ENCODE measurements around the gene NDUFB10. TPM values are rescaled to one million over a fixed set of nuclear protein-coding genes. Genes with fewer than 3 reads are reported as not detected.

The NDUFB10 gene
- total and polyA plus RNA-seq, 10 of the 15 experiments (the other 5 are each of a cell fraction or from before 2014, with no cell fraction given) = 52.2 to 319 (median 130) TPM

- no peak overlapping the region for H3K9ac ChIP-seq (ENCODE audit: control insufficient read depth, insufficient read depth, low read length)
- 49% methylated on average over 22 of the region's 23 CpGs for WGBS (ENCODE audit: insufficient coverage, insufficient replicate concordance, low lambda C conversion rate, missing lambda C conversion rate)
- H2AFZ ChIP-seq (ENCODE audit: control insufficient read depth, low read depth, low read length) = no peak overlapping the region
- no peak overlapping the region for H3K4me2 ChIP-seq (ENCODE audit: control insufficient read depth, insufficient read depth)
- FAIRE-seq (no peak), DNase-seq (ENCODE audit: low read depth, low spot score) (no peak), ATAC-seq (no peak)
- H3K4me1 ChIP-seq (ENCODE audit: control insufficient read depth, insufficient read depth, low read length) = no peaks in the 10 kb centered on the region; the same call in 1 of the 2 replicates
- H3K27ac ChIP-seq (ENCODE audit: control insufficient read depth, insufficient read depth) = no peak overlapping the region
- POLR2A ChIA-PET = no interaction called here
- no peaks in the 10 kb centered on the region for H4K20me1 ChIP-seq (ENCODE audit: control insufficient read depth, insufficient read depth)
- SMC1A ChIA-PET (ENCODE audit: uncharacterized antibody, unreplicated experiment) = no interaction called here
- H3K36me3 ChIP-seq (ENCODE audit: control insufficient read depth in 2 of 2, insufficient read depth in 2 of 2, low read length in 1 of 2) = no peaks in the 10 kb centered on the region
- intact Hi-C loops (cut with micrococcal nuclease; ENCODE audit: unreplicated experiment) (no loop called here), in situ Hi-C loops (cut with MboI) (loop anchor here (10.0 kb wide), 1 partner anchor 68 kb away; no protein-coding TSS in a partner anchor)
- RAD21 ChIA-PET (ENCODE audit: unreplicated experiment) = no interaction called here
- BruUV-seq (replicated peaks) = no TSS peak
- no peaks in the 10 kb centered on the region for H3K79me2 ChIP-seq (ENCODE audit: control insufficient read depth, insufficient read depth, low read length)
- H3K4me3 ChIP-seq = no peak overlapping the region
- H3K27me3 ChIP-seq (replicated peaks in 1 of 2; ENCODE audit: control insufficient read depth in 2 of 2, insufficient read depth in 2 of 2, low read length in 1 of 2) = no peaks in the 10 kb centered on the region; a peak in 3 of 4 replicates
- CTCF ChIA-PET = no interaction called here
- H3K9me3 ChIP-seq (replicated peaks; ENCODE audit: control insufficient read depth, insufficient read depth, low read length) = no peaks in the 10 kb centered on the region
- TF ChIP-seq USF1 (IDR thresholded peaks at IDR 0.05; ENCODE audit: borderline replicate concordance, extremely low read length, insufficient read depth, low read depth, low read length) = no peak
- no peak for TF ChIP-seq ETV6 (conservative IDR thresholded peaks at IDR 0.05 in 1 of 2, IDR thresholded peaks at IDR 0.05 in 1 of 2; ENCODE audit: borderline replicate concordance in 1 of 2, low read depth in 1 of 2)
- no peak for TF ChIP-seq TAF1 (IDR thresholded peaks at IDR 0.05; ENCODE audit: borderline replicate concordance, low read depth, low read length)
- TF ChIP-seq NFIC (IDR thresholded peaks at IDR 0.05; ENCODE audit: low read depth, low read length) = no peak
Observed at GRCh38 chr16:1933097-1933661, 26.2 kb upstream of the NDUFB10 start.

- 87% methylated on average over 11 of the region's 11 CpGs for WGBS (ENCODE audit: insufficient coverage, insufficient replicate concordance, low lambda C conversion rate, missing lambda C conversion rate)
- H3K9ac ChIP-seq (ENCODE audit: control insufficient read depth, insufficient read depth, low read length) = no peak overlapping the region
- peaks cover 3% of the 10 kb centered on the region; the same call in 1 of the 2 replicates for H3K4me1 ChIP-seq (ENCODE audit: control insufficient read depth, insufficient read depth, low read length)
- DNase-seq (ENCODE audit: low read depth, low spot score) (no peak), FAIRE-seq (no peak), ATAC-seq (no peak)
- no TSS peak for BruUV-seq (replicated peaks)
- RAD21 ChIA-PET (ENCODE audit: unreplicated experiment) = no interaction called here
- peaks cover 9% of the 10 kb centered on the region for H3K79me2 ChIP-seq (ENCODE audit: control insufficient read depth, insufficient read depth, low read length)
- H4K20me1 ChIP-seq (ENCODE audit: control insufficient read depth, insufficient read depth) = no peaks in the 10 kb centered on the region
- H3K9me3 ChIP-seq (replicated peaks; ENCODE audit: control insufficient read depth, insufficient read depth, low read length) = no peaks in the 10 kb centered on the region
- in situ Hi-C loops (cut with MboI) = loop anchor here (10.0 kb wide), 1 partner anchor 72 kb away; no protein-coding TSS in a partner anchor
- peaks cover 0 to 5% of the 10 kb centered on the region in 2 experiments; a peak in 3 of 4 replicates for H3K36me3 ChIP-seq (ENCODE audit: control insufficient read depth in 2 of 2, insufficient read depth in 2 of 2, low read length in 1 of 2)
- H3K27me3 ChIP-seq (replicated peaks in 1 of 2; ENCODE audit: control insufficient read depth in 2 of 2, insufficient read depth in 2 of 2, low read length in 1 of 2) = no peaks in the 10 kb centered on the region; a peak in 3 of 4 replicates
- CTCF ChIA-PET = no interaction called here
- POLR2A ChIA-PET = no interaction called here
- H3K4me3 ChIP-seq = no peak overlapping the region
- H3K27ac ChIP-seq (ENCODE audit: control insufficient read depth, insufficient read depth) = no peak overlapping the region
- SMC1A ChIA-PET (ENCODE audit: uncharacterized antibody, unreplicated experiment) = interaction anchor here (0.5 kb wide), 1 partner anchor 464 kb away, joined by 3 read pairs; no protein-coding TSS in a partner anchor
- TF ChIP-seq CEBPZ (IDR thresholded peaks at IDR 0.05; ENCODE audit: low read depth, low read length) (no peak), ZSCAN29 (IDR thresholded peaks at IDR 0.05) (no peak)
- intact Hi-C loops (cut with micrococcal nuclease; ENCODE audit: unreplicated experiment) = no loop called here
- H2AFZ ChIP-seq (ENCODE audit: control insufficient read depth, low read depth, low read length) = no peak overlapping the region
- no peak overlapping the region for H3K4me2 ChIP-seq (ENCODE audit: control insufficient read depth, insufficient read depth)
Observed at GRCh38 chr16:1936945-1937479, 22.3 kb upstream of the NDUFB10 start.

Data from GM12878 (cell line).